Activated CD4-positive, alpha-beta T cell treated with anti-CD3 and anti-CD28 coated beads for 4 hours (primary cell): ENCODE measurements around the gene TPCN2.

Source experiments
- DNase-seq, 2 donors: peaks; one replicate each; pipeline ENCODE4 v3.0.0-alpha.2; 2020

TPCN2 gene

DNA sequence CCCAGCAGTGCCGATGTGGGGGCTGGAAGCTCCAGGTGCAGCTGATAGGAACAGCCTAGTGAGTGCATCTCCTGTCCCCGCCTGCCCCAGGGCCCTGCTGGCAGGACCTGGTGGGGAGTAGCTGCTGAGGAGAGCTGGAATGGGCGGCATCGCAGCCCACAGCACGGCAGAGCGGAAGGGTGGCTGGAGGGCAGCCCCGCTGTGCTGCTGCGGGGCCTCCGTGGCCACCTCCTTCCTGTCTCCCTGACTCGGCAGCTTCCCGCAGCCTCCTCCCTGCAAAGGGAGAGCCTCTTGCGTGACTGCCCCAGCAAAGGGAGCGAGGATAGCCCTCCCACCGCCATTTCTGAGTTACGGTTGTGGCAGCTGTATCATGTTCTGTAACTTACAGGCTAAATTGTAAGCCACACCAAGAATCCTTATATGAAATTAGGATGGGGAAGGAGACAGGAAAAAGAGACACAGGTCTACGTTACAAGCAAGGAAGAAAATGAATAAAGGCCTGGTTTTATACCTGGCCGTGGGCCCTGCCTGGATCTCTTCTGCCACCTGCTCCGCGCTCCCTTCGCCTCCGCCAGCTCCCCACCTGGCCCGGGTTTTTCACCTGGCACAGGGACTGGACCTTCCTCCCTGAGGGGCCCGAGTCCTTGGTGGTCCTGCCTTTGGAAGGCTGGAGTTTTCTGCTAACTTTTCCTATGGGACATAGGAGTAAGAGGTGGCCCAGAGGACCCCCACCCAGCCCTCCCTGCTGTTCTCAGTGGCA is 10.0 kb downstream of the TPCN2 start:
- no peak for DNase-seq

DNA sequence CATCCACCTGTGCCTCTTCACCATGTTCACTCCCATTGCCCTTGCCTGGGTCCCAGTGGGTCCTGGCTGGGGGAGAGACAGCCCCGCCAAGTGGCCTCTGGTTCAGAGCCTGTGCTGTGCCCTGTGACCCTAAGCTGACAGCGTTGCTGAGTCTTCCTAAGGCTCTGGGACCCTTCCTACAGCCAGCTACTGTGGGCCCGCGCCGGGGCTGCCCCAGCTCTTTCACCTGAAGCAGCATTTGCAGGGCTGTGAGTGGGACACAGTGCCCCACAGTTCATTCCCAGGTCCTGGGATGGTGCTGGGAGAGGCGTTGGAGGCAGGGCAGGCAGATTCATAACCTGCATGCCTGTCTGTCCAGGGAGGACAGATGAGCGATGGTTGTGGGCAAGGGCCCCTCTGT is 10.7 kb downstream of the TPCN2 start:
- no peak for DNase-seq

DNA sequence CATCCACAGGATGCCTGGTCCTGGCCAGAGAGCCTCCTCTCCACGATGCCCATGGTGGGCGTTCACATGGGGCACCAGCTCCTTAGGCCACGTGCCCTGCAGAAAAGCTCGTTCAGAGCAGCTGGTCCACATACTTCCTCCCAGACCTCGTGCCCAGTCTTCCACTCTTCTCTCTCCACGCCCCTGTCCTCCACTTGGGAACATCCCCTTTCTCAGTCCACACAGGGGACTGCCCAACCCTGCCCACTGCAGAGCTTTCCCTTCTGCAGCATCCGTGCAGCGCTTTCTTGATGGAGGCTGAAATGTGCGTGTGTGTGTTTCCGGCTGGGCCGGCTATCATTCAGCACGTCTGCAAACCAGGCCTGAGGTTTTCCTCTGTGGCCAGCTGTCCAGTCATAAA is 11.3 kb downstream of the TPCN2 start:
- DNase-seq = no peak

DNA sequence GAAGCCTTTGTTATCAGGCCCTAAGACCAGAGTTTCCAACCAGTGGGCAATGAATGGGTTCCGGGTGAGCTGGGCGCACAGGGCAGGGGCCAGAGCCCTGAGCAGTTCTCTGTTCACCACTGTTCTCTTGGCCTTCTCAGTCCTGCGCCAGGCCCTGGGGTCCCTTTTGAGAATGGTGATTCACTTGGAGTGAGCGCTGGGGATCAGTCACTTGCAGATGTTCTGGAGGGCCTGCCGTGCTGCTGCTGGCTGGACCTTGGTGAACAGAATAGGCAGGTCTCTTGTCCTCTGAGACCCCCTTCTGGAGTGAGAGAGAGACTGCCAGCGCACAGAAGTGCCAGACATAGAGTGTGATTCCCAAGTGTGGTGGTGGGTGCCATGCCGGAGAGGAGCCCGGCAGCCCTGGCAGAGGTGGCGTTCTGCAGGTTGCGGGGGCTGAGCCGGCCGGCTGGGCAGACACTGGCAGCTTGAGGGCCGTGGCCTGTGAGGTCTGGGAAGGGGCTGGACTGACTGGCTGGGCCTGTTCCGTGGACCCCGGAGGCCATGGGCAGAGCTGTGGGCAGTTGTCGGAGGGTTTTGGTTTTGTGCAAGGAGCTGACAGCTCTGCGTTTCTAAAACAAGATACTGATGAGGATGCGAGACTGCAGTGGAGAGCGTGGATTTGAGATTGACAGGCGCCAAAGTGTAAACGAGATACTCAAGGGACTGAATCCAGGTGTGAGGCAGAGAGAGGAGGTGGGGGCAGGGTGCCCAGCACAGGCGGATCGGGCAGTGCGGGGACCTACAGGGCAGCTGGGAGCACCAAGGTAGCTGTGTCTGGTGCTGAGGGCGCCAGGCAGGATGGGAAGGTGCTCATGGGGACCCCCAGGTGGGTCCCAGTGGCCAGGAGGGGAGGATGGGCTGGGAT is 12.3 kb downstream of the TPCN2 start:
- DNase-seq = no peak

DNA sequence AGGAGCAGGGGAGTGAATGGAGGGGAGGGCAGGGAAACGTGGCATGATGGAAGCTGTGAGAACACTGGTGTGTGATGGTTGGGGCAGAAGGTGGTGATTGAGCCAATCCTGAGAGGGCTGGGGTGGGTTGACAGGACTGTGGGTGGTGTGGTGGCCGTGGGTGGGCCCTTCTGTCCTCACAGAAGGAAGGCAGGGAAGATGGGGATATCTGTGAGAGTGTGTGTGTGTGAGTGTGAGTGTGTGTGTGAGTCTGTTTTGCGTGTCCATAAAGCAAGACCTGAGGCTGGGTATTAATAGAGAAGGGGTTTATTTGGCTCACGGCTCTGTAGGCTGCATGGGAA is 13.0 kb downstream of the TPCN2 start:
- DNase-seq = no peak

DNA sequence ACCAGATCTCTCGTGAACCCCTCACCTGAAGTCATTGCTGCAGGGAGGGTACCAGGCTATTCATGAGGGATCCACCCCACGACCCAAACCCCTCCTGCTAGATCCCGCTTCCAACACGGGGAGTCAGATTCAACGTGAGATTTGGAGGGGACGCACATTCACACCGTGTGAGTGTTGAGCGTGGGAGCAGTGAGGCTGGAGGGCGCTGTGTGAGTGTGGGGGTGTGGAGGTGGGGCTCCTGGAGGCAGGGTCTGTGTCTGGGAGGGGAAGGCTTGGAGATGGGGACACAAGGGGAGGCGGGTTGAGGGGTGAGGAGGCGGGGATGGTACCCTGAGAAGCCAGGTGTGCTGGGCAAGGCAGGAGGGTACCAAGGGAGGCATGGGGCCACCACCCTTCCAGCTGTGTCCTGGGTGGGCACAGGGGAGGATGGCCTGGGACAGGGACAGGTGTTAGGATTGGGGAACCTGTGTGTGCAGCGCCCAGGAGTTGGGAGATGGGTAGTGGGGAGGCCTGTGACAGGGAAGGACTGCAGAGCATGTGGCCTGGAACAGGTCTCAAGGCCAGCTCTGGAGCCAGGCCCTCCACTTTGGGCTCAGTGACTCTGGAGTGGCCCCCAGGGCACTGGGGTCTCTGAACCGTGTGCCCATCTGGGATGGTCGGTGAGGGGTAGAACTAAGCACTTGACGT is 13.6 kb downstream of the TPCN2 start:
- DNase-seq = no peak

DNA sequence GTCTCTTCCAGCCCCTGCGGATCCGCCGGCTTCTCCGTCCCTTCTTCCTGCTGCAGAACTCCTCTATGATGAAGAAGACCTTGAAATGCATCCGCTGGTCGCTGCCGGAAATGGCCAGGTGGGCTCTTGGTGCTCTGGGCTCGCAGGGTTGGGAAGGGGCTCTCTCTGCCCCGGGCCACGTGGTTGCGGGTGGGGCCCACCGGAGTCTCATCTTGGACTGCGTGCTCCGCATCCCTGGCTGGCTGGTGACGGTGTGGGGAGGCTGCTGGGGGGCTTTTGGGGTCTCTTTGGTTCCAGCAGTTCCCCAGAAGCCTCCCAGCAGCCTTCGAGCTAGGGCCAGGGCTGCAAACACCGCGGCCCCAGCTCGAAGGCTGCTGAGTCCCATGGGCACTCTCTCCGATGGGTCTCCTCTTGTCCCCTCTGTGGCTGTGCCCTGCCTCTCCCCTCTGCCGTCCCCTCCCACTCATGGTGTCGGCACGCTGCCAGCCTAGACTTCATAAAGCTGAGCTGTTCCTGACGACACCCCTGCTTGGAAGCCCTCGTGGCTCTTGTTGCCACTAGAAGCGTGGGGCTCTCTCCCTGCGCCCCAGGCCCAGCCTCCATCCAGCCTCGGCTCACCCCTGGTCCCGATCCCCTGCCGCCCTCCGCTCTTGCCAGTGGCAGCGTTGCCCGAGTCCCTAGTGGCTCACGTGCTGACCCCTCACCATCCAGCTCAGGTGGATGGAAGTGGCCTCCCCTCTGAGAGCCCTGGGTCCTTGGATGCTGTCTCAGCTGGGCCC is 14.3 kb downstream of the TPCN2 start:
- DNase-seq = no peak

DNA sequence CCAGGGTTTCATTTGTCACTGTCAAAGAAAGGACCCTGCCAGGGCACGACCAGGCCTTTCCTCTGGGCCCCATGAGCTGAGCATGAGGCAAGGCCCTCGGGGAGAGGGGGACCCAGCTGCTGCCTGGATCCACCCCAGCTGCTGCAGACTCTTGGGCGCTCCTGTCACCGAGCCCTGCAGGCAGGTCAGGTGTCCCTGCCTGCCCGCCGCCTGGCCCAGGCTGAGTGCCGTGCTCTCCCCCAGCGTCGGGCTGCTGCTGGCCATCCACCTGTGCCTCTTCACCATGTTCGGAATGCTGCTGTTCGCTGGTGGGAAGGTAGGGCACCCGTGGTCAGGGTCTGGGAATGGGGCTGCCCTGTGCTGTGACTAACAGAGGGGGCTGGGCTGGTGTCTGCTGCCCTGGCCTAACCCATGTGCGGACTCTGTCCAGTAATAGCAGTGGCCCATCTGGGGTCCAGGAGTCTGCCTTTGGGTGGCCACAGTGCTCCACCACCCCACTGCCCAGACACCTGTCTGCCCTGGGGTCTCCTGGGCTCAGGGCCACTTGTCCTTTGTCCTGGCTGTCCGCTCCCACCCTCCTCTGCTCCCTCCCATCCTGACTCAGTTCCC is 15.0 kb downstream of the TPCN2 start:
- no peak for DNase-seq

DNA sequence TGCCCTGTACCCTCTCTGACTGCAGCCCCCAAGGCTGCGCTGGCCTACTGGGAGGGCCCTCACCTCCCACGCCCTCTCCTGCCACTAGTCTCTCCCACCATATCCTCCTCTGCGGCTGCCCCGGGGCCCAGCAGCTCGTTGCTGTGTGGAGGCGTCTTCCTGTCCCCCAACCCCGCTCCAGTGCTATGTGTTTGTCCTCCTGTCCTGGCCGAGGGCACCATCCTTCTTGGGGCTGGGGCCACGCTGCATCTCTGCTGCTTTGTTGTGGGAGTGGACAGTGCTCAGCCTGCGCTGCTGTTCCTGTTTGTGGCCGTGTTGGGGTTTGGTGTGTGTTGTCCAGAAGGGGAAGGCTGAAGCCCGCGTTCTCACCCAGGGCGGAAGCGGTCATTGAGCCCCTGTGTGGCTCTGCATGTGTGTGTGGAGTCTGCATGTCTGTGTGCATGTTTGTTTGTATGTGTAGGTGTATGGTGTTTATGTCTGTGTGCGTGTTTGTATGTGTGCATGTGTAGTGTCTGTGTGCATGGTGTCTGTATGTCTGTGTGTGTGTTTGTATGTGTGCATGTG is 15.7 kb downstream of the TPCN2 start:
- DNase-seq = no peak

DNA sequence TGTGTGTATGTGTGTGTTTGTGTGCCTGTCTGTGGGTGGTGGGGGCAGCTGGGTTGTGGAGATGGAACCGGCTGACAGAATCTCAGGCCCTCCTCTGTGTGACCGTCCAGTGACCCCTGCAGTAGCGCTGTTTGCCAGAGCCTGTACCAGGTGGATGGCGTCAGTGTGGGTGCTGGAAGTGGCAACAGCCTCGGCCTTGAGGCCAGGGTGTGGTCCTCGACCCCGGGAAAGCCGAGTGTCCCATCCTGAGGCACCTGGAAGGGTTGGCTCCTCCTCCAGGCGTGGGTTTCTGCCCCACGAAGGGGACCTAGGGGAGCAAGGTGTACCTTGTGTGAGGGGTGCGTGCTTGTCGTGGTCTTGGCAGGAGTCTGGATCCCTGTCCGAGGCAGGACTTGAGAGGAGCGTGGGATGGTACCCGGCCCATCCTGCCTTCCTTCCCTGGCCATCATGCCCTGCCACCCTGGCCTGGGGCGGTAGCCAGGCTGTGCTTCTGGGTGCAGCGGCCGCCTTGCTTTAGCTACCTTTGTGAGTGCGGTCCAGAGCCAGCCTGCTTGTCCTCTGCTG is 16.5 kb downstream of the TPCN2 start:
- no peak for DNase-seq

DNA sequence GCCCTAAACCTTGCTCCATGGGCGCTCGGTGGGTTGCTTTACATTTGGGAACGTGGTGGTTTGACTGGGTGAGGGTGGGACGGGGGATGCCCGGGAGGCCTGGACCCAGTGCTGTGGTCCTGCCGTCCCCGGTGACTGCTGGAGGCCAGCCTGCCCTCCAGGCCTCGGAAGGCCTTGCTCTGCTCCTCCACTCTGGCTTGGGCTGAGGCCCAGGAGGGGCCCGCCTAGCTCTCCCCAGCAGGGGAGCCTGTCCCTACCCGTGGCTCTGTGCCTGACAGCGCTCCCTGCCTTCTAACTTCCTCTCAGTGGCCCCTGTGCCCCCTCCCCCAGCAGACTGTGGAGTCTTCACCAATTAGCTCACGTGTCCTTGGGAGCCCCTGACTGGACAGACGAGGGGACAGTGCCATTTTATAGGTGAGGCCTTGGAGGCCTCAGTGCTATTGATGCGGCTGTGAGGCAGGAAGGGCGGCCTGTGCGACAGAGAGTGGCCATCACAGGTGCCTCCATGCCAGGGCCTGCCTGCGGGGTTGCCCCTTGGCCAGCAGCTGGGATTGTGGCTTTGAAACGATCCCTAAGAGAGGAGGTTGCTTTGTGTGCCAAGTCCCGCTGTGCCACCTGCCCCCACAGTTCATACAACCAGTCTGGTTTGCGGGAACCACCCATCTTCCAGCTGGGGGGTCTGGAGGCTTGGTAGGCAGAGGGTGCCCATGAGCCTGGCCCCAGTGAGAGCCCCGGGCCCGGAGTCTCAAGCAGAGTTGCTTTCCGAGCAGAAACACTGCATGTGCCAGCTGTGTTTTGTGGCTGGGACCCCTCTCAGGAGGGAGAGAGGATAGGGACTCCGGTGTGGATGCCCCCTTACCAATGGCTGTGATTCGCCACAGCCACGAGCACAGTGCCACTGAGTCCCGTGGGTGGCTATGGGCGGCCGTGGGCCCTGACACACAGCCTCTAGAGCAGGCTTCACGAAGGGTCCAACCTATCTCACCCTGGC is 17.7 kb downstream of the TPCN2 start:
- no peak for DNase-seq

DNA sequence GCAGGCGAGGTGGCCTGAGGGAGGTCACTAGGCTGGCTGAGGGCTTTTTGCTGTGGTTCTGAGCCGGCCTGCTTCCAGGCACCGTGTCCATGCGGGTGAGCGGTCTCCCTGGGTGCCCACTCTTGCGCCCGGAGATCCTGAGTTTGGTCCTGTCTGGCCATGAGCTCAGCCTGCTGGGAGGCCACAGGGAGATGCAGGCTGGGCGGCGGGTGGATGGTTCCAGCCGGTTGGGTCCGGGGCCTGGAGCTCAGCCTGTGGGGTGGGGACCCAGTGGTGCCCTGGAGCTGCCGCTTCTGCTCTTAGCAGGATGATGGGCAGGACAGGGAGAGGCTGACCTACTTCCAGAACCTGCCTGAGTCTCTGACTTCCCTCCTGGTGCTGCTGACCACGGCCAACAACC is 18.5 kb downstream of the TPCN2 start:
- no peak for DNase-seq

DNA sequence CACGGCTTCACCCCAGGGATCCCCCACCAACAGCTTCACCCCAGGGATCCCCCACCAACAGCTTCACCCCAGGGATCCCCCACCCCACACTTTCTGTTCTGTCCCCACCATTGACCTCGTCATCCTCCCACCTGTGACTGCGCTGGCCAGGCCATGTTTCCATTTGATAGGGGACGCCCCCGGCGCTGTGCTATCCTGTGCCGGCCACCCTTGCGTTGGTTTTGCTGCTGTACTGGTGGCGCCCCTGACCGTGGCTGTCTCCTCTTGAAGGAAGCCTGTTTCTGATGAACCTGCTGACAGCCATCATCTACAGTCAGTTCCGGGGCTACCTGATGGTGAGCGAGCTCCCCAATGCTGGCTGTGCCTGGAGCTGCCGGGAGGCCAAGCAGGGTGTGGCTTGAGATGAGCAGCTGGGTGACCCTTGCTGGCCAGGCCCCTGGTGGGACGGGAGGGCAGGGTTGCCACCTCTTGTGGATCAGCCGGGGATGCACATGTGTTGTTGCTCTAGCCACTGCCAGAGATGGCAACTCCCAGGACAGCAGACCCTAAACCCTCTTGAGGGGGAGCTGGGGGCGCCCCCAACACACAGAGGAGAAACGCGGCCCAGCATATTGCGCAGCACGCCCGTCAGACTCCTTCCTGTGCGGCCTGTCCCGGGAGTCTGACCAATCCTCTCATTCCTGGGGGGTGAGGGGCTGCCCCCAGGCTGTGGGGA is 22.5 kb downstream of the TPCN2 start:
- no peak for DNase-seq

DNA sequence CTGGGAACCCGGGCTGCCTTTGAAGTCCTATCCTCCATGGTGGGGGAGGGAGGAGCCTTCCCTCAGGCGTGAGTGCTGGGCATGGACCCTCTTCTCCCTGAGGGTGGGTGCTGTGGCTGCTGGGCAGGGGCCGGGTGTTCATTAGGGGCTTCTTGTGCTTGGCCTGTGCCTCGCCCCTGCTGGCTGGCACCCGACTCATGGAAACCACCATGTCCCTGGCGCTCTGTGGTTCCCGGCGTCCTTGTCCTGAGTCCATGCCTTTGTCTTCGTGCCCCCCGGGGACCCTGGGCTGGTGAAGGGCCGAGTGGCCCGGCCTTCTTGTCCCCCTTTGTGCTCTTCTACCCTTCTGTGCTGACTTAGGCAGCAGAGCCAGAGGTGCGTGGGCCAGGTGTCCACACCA is 23.2 kb downstream of the TPCN2 start:
- no peak for DNase-seq

DNA sequence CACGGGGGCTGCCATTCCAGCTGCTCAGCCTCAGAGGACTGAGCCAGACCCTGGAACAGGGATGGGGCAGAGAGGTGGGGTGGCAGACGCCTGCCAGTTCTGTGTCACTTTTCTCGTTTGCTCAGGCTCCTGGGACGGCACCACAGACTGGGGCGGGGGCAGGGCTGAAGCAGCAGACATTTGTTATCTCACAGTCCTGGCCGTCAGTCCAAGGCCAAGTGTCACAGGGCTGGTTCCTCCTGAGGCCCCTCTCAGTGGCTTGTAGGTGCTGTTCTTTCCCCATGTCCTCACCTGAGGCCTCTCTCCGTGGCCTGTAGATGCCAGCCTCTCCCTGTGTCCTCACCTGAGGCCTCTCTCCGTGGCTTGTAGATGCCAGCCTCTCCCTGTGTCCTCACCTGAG is 24.7 kb downstream of the TPCN2 start:
- DNase-seq = no peak

DNA sequence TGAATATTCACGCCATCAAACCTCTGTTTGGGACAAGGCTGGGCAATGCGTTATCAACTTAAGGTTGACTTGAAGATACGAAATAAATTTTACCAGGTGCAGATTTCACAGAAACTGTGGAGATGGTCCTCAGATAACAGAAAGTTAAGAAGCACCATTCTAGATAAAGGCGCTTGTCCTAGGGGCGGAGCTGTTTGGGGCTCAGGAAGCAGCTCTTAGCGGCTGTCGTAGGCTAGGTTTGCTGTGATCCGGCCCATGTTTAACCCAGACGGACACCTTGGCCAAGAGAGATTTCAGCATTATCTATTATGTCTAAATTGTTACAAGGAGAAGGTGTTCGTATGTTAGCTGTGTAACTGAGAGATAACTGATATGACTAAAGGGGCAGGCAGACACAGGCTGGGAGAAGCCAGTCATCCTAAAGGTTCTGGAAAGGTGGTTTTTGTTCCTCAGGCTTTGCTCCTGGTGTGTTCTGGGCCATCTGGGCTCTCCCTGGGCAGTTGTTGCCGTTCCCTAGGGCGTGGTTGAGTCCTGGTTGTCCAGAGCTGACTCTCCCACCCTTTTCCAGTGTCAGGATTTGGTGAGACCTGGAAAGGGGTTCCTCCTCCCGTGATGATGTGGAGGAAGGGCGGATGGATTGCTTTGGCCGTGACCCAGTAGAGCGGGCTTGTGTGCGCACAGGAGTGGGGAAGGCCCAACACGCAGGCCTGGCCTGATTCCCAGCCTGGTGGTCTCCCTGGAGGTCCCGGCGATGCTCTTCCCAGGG is 25.8 kb downstream of the TPCN2 start:
- no peak for DNase-seq

DNA sequence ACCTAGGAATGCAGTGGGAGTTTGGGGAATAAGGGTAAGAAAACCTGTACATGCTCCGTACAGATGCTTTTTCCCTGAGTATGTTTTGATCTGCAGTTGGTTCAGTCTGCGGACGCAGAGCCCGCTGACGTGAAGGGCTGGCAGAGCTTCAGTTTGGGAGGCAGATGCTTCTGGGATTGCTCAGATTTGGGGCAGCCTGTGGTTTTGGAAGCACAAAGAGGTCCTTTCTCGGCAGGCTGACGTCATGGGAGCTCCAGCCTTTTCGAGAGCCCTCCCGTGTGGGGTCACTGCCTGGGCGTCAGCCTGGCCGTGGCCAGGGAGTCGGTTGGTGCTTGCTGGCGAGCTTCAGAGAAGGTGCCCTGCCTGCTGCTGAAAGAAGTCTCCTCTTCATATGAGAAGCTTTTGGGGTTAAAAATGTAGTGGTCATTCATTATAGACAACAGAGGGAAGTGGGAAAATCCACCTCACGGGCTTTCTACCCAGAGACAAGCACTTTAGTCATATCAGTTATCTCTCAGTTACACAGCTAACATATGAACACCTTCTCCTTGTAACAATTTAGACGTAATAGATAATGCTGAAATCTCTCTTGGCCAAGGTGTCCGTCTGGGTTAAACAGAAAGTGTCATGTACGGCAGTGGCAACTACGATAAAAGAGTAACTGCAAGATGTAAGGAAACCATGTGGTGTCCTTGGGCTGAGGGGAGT is 26.8 kb downstream of the TPCN2 start:
- DNase-seq = no peak

DNA sequence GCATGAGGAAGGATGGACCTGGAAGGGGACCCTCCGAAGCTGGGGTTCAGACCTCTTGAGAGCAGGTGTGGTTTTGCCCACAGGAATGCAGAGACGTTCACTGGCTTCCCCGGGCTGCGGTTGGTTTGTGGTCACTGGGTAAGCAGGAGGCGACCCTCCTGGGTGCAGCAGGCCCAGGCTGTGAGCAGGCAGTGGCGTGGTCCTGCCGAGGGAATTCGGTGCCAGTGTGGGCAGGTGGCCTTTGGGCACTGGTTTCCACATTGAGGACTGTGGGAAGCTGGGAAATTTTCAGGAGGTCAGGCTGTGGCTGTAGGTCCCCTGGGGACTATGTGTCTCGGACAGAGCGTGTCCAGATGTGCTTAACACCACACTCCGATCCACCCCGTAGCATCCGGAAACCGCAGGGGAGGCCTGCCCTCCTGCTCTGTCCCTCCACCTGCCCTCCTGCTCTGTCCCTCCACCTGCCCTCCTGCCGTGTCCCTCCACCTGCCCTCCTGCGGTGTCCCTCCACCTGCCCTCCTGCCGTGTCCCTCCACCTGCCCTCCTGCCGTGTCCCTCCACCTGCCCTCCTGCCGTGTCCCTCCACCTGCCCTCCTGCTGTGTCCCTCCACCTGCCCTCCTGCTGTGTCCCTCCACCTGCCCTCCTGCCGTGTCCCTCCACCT is 27.5 kb downstream of the TPCN2 start:
- DNase-seq = no peak
